ENCODE data around the gene WDR54. TPM values are rescaled to one million over a fixed set of nuclear protein-coding genes. Genes with fewer than 3 reads are reported as not detected.

WDR54 gene
- total RNA-seq, 1 experiment from 2014 or later = 54.9 TPM

DNA sequence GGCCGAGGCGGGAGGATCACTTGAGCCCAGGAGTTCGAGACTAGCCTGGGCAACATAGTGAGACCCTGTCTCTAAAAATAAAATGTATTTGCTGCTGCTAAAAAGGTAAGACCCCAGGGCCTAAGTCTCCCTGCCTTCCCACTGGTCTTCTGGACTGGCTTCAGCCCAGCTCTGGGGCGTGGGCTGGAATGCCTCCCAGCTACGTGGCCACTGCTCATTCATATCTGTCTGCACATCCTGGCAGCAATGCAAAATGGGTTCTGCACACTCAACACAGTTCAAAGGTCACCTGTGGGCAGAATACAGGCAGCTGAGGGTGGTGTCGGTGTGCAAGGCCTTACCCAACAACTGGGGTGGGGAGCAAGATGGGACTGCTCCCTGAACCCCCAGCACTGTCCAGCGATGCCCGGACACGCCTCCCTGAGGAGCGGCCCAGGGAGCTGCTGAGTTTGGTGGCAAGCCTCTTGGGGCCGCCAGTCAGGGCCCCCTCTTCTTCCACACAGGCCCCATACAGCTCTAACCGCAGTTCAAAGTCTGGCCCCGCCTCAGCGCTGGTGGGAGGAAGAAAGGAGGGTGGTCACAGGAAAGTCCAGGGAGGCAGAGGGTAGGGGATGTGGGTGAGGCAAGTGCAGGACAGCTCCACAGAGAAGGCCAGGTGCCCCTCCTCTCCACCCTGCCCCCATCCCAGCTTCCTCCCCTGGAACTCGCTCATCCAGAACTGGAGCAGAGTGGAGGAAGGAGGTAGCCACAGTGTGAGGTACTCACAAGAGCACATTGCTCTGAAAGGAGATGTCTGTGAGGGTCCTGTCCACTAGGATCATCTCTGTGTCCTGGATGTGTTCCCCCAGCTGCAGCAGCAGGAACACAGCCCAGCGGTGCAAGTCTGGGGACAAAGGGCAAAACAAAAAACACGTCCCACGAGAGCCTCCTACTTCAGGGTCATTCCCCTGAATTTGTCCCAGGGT is 8.2 kb downstream of the WDR54 start:
- Histone ChIP-seq H3K9me2 (ENCODE audit: insufficient read depth) (no peaks in the 10 kb centered on the region), H3K27me3 (ENCODE audit: insufficient read depth, low read length) (no peaks in the 10 kb centered on the region), H3K79me2 (ENCODE audit: insufficient read depth, low read length) (peaks cover 31% of the 10 kb centered on the region), H4K20me1 (ENCODE audit: insufficient read depth) (no peaks in the 10 kb centered on the region), H3K36me3 (ENCODE audit: control insufficient read depth in 1 of 2, insufficient read depth in 2 of 2, low read length in 2 of 2) (peaks cover 43 to 59% of the 10 kb centered on the region in 2 experiments), H3K9me3 (ENCODE audit: control insufficient read depth in 1 of 2, insufficient read depth in 1 of 2, low read depth in 1 of 2, low read length in 2 of 2) (no peaks in the 10 kb centered on the region), H3K4me3 (replicated peaks in 1 of 2; ENCODE audit: low read depth in 1 of 2, low read length in 2 of 2) (no peak overlapping the region), H3K4me1 (ENCODE audit: control insufficient read depth in 1 of 2, insufficient read depth in 2 of 2, low read length in 2 of 2) (peaks cover 0 to 9% of the 10 kb centered on the region in 2 experiments; a peak in 2 of 4 replicates), H3K4me2 (ENCODE audit: low read length) (no peak overlapping the region), H3K9ac (ENCODE audit: low read length) (no peak overlapping the region), H2AFZ (ENCODE audit: low read depth, low read length, poor library complexity, severe bottlenecking) (no peak overlapping the region), H3K27ac (ENCODE audit: low read depth, low read length) (no peak overlapping the region)
- DNase-seq (ENCODE audit: low read depth, low spot score) = no peak
- ChIA-PET RAD21 (ENCODE audit: low non-redundant PET in 1 of 2, low total read pairs in 2 of 2, uncharacterized antibody in 2 of 2, unreplicated experiment in 2 of 2) (no interaction called here), POLR2A (interaction anchor here (1.8 kb wide), 1 partner anchor 11 kb away, joined by 7 read pairs; no protein-coding TSS in a partner anchor), CTCF (no interaction called here)
- no peak for TF ChIP-seq CTCF (IDR thresholded peaks at IDR 0.05 in 2 of 3, conservative IDR thresholded peaks at IDR 0.05 in 1 of 3; ENCODE audit: borderline replicate concordance in 1 of 3, insufficient read depth in 1 of 3, low read depth in 2 of 3, low read length in 2 of 3)
- TF ChIP-seq CEBPB (IDR thresholded peaks at IDR 0.05; ENCODE audit: low read depth) = no peak
- no peak for TF ChIP-seq ATF3 (IDR thresholded peaks at IDR 0.05)
- no peak for TF ChIP-seq TCF7L2 (IDR thresholded peaks at IDR 0.05; ENCODE audit: borderline replicate concordance, extremely low read depth, insufficient read depth, insufficient read length)
- TF ChIP-seq, protein P1, sequence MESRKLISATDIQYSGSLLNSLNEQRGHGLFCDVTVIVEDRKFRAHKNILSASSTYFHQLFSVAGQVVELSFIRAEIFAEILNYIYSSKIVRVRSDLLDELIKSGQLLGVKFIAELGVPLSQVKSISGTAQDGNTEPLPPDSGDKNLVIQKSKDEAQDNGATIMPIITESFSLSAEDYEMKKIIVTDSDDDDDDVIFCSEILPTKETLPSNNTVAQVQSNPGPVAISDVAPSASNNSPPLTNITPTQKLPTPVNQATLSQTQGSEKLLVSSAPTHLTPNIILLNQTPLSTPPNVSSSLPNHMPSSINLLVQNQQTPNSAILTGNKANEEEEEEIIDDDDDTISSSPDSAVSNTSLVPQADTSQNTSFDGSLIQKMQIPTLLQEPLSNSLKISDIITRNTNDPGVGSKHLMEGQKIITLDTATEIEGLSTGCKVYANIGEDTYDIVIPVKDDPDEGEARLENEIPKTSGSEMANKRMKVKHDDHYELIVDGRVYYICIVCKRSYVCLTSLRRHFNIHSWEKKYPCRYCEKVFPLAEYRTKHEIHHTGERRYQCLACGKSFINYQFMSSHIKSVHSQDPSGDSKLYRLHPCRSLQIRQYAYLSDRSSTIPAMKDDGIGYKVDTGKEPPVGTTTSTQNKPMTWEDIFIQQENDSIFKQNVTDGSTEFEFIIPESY (IDR thresholded peaks at IDR 0.05; ENCODE audit: extremely low read depth, insufficient replicate concordance, low read length) = no peak
- no peak for TF ChIP-seq ZFX (IDR thresholded peaks at IDR 0.05)
- no peak for TF ChIP-seq FOSL1 (IDR thresholded peaks at IDR 0.05; ENCODE audit: low read depth)
- no peak for TF ChIP-seq EZH2 (IDR thresholded peaks at IDR 0.05)
- no peak for TF ChIP-seq ZNF274 (IDR thresholded peaks at IDR 0.05; ENCODE audit: low read depth, low read length)
- no peak for TF ChIP-seq EGR1 (IDR thresholded peaks at IDR 0.05; ENCODE audit: low read depth)
- TF ChIP-seq POLR2AphosphoS5 (IDR thresholded peaks at IDR 0.05; ENCODE audit: low read depth, low read length) = no peak
- no peak for TF ChIP-seq POLR2A (IDR thresholded peaks at IDR 0.05; ENCODE audit: borderline replicate concordance, extremely low read depth, insufficient read depth, insufficient read length)
- intact Hi-C loops (cut with micrococcal nuclease) = no loop called here
- no TSS peak for BruUV-seq (replicated peaks)
- no peak for ATAC-seq

Data from HCT116 (cell line).